GM23248 (cell line): ENCODE results near the gene CILP. TPM values are rescaled to one million over a fixed set of nuclear protein-coding genes. Genes with fewer than 3 reads are reported as not detected.

ENCODE experiments used
- DNase-seq: peaks from one replicate; pipeline ENCODE4 v3.0.0-alpha.2; 2015
- H2AFZ ChIP-seq: fragments of 200-600 bp; sonication (generic); 2 replicates; pipeline ENCODE4 v1.6.1; 2016; ENCODE audit warnings: antibody characterized with exemption
- H3F3A ChIP-seq: fragments of 200-600 bp; sonication (generic); 2 replicates; pipeline ENCODE4 v1.6.1; 2016; ENCODE audit warnings: mild to moderate bottlenecking, antibody characterized with exemption, mixed run types; ENCODE audit not compliant: insufficient read depth
- H3K27ac ChIP-seq: fragments of 200-600 bp; sonication (generic); 2 replicates; pipeline ENCODE4 v1.5.1; 2016; ENCODE audit warnings: mild to moderate bottlenecking
- H3K27me3 ChIP-seq: fragments of 200-600 bp; sonication (generic); replicated peaks from 2 replicates; pipeline ENCODE4 v1.6.1; 2016; ENCODE audit warnings: mild to moderate bottlenecking; ENCODE audit not compliant: insufficient read depth
- H3K36me3 ChIP-seq: fragments of 200-600 bp; sonication (generic); 2 replicates; pipeline ENCODE4 v1.6.1; 2016; ENCODE audit warnings: low read depth, mild to moderate bottlenecking
- H3K4me1 ChIP-seq: fragments of 200-600 bp; sonication (generic); 2 replicates; pipeline ENCODE4 v1.6.1; 2016; ENCODE audit warnings: mild to moderate bottlenecking; ENCODE audit not compliant: insufficient read depth
- H3K4me2 ChIP-seq: fragments of 200-600 bp; sonication (generic); one replicate; pipeline ENCODE4 v1.6.1; 2016; ENCODE audit warnings: mild to moderate bottlenecking; ENCODE audit not compliant: unreplicated experiment
- H3K4me3 ChIP-seq: fragments of 200-600 bp; sonication (generic); 2 replicates; pipeline ENCODE4 v1.5.1; 2016; ENCODE audit warnings: mild to moderate bottlenecking
- H3K79me2 ChIP-seq: fragments of 200-600 bp; sonication (generic); 2 replicates; pipeline ENCODE4 v1.6.1; 2016; ENCODE audit warnings: mild to moderate bottlenecking; ENCODE audit not compliant: insufficient read depth
- H3K9ac ChIP-seq: fragments of 200-600 bp; sonication (generic); 2 replicates; pipeline ENCODE4 v1.6.1; 2016; ENCODE audit warnings: mild to moderate bottlenecking
- H3K9me2 ChIP-seq: fragments of 200-600 bp; sonication (generic); 2 replicates; pipeline ENCODE4 v1.6.1; 2016; ENCODE audit warnings: mixed run types, mild to moderate bottlenecking, moderate library complexity; ENCODE audit not compliant: insufficient read depth
- H3K9me3 ChIP-seq: fragments of 200-600 bp; sonication (generic); one replicate; pipeline ENCODE4 v1.6.1; 2017; ENCODE audit warnings: low read depth
- H4K20me1 ChIP-seq: fragments of 200-600 bp; sonication (generic); 2 replicates; pipeline ENCODE4 v1.6.0; 2016; ENCODE audit not compliant: insufficient read depth
- EZH2 ChIP-seq: fragments of 200-600 bp; sonication (generic); IDR thresholded peaks from 2 replicates; pipeline ENCODE4 v1.6.1; 2018; ENCODE audit warnings: antibody characterized with exemption, mild to moderate bottlenecking; ENCODE audit not compliant: insufficient read depth, poor library complexity, severe bottlenecking
- EZH2phosphoT487 ChIP-seq: fragments of 200-600 bp; sonication (generic); IDR thresholded peaks from 2 replicates; pipeline ENCODE4 v1.6.1; 2018; ENCODE audit warnings: antibody characterized with exemption, moderate library complexity, mild to moderate bottlenecking, low read depth; ENCODE audit not compliant: insufficient read depth
- WGBS, 2 experiments: methylation state at CpG; one replicate each; pipeline ENCODE4 v1.1.6; 2015 to 2017; ENCODE audit warnings: low lambda C conversion rate in 2 of 2, low coverage in 1 of 2; ENCODE audit errors: missing lambda C conversion rate in 2 of 2; 5-methylcytosine and 5-hydroxymethylcytosine counted together
- in situ Hi-C: fragments of 300-500 bp; cut with MboI; formaldehyde crosslinking; loops from 2 replicates; pipeline ENCODE4 v1.15.0; 2020
- polyA plus RNA-seq: library from polyadenylated mRNA; unstranded; fragments of >200 nt; fragmentation: Nextera tagmentation; extraction: Ambion mirVana; gene quantifications from 2 replicates; pipeline ENCODE4 v1.2.1, GENCODE V29; 2016
- total RNA-seq: library from RNA; depleted of rRNA; stranded (reverse); fragments of >200 nt; shearing (Covaris generic); gene quantifications from 2 replicates; pipeline ENCODE4 v1.2.3, GENCODE V29; 2014

The CILP gene
- total and polyA plus RNA-seq, 2 experiments from 2014 or later: 0.09 to 0.11 TPM

DNA sequence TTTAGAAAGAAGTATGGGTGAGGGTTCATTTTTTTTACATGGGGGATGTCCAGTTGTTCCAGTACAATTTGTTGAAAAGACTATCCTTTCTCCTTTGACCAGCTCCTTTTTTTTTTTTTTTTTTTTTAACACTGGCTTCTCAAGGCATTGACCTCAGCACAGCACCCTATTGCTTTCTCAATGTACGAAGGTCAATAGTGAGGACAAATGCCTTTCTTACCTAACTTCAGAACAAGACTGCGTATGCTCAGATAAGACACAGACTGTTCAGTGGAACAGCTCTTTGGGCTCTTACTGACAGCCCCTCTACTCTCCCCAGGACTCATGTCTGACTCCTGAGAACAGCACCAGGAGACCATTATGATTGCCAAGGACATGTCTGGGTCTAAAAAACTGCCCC lies 10.4 kb upstream of the CILP start:
- no peak overlapping the region for H3K4me3 ChIP-seq
- H3K27me3 ChIP-seq: no peaks in the 10 kb centered on the region
- DNase-seq: no peak
- H3K79me2 ChIP-seq: no peaks in the 10 kb centered on the region
- no peak overlapping the region for H3K4me2 ChIP-seq
- no peaks in the 10 kb centered on the region for H3K4me1 ChIP-seq
- no peak overlapping the region for H2AFZ ChIP-seq
- H3K27ac ChIP-seq: no peak overlapping the region
- H3K9me2 ChIP-seq: no peaks in the 10 kb centered on the region
- 82 to 89% methylated on average over 2 of the region's 2 CpGs for WGBS, 2 experiments
- no peaks in the 10 kb centered on the region for H3K9me3 ChIP-seq
- in situ Hi-C loops: no loop called here
- no peaks in the 10 kb centered on the region for H4K20me1 ChIP-seq
- no peak for TF ChIP-seq EZH2phosphoT487
- TF ChIP-seq EZH2: no peak
- H3K36me3 ChIP-seq: no peaks in the 10 kb centered on the region
- no peak overlapping the region for H3K9ac ChIP-seq
- no peaks in the 10 kb centered on the region for H3F3A ChIP-seq

DNA sequence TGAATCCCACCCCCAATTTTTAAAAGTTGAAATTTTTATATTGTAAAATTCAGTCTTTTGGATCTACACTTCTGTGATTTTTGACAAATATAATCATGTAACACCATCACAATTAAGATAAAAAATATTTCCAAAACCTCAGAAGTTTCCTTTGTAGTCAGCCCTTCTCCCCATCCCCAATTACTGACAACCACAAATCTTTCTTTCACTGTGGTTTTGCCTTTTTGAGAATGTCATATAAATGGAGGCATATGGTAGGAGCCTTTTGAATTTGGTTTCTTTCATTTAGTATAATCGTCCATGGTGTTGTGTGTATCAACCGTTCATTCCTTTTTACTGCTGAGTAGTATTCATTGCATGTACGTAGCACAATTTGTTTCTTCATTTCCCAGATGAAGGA lies 7.9 kb upstream of the CILP start:
- TF ChIP-seq EZH2 (no peak), EZH2phosphoT487 (no peak)
- Histone ChIP-seq H3K4me3 (no peak overlapping the region), H3K79me2 (no peaks in the 10 kb centered on the region), H3K27ac (no peak overlapping the region), H3K9ac (no peak overlapping the region), H2AFZ (no peak overlapping the region), H3K4me2 (no peak overlapping the region), H3K4me1 (no peaks in the 10 kb centered on the region), H3K27me3 (no peaks in the 10 kb centered on the region), H3K36me3 (no peaks in the 10 kb centered on the region), H3F3A (no peaks in the 10 kb centered on the region), H3K9me3 (no peaks in the 10 kb centered on the region), H4K20me1 (no peaks in the 10 kb centered on the region), H3K9me2 (no peaks in the 10 kb centered on the region)
- WGBS, 2 experiments: 90 to 93% methylated on average over 3 of the region's 3 CpGs
- no peak for DNase-seq
- in situ Hi-C loops: no loop called here

DNA sequence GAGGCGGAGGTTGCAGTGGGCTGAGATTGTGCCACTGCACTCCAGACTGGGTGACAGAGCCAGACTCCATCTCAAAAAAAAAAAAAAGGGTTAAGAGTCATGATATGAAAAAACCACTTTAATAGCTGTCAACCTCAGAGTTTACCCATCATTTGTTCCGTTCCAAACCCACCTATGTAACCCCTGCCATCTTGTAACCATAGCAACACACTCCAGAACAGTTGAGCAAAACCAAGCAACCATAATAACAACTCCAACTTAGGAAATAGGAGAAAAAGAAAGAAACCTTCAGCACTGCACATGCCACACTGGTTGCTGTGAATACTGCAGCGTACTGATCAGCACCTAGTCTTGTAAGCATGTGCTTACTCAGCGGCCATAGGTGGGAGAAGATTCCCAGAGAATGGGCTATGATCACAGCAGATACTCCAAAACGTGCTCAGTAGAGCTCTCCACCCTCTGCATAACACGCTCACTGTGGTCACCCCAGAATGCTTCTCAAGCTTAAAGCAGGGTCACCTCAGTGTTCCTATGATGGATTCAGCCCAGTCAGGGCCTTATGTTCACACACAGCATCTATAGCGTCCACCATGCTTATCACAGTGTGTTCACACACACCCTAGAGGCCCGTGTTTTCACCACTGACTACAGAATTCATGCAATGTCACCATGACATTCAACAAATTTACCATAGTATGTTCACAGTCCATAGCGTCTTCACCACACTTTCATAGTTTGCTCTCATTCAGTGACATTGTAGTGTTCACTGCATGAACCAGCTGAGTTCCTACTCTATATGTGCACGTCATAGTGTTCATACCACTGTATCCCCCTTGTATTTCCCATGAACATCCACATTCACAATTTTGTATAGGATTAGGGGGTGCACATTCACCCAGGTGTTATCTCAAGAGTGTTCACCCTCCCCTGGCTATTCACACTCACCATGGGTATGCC lies 6.5 kb upstream of the CILP start:
- WGBS, 2 experiments: 48 to 49% methylated on average over 9 to 10 of the region's 10 CpGs
- no peaks in the 10 kb centered on the region for H3K36me3 ChIP-seq
- no peaks in the 10 kb centered on the region for H3K27me3 ChIP-seq
- no peaks in the 10 kb centered on the region for H4K20me1 ChIP-seq
- H2AFZ ChIP-seq: no peak overlapping the region
- TF ChIP-seq EZH2: no peak
- no peak for TF ChIP-seq EZH2phosphoT487
- no peak overlapping the region for H3K27ac ChIP-seq
- H3K4me1 ChIP-seq: no peaks in the 10 kb centered on the region
- no peaks in the 10 kb centered on the region for H3K9me3 ChIP-seq
- no peak overlapping the region for H3K4me3 ChIP-seq
- no peak for DNase-seq
- H3F3A ChIP-seq: no peaks in the 10 kb centered on the region
- in situ Hi-C loops: no loop called here
- H3K9me2 ChIP-seq: no peaks in the 10 kb centered on the region
- no peaks in the 10 kb centered on the region for H3K79me2 ChIP-seq
- no peak overlapping the region for H3K4me2 ChIP-seq
- no peak overlapping the region for H3K9ac ChIP-seq

DNA sequence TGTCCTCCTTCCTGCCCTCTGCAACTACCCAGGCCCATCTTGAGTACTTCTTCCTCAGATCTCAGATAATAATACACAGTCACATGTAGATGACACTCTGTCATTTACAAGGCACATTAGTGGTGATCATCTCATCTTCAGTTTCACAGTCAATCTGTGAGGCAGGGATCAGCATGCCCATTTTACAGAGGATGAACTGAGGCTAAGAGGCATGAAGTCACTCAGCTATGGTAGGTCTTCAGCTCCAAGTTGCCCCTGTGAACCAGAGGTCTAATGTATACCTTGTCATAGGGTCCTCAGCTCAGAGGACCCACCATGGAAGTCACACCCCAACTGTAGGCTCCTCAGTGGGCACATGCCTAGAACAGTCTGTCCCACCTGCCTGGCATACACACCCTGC lies 4.2 kb upstream of the CILP start:
- Histone ChIP-seq H2AFZ (no peak overlapping the region), H3K9me3 (no peaks in the 10 kb centered on the region), H3K9ac (no peak overlapping the region), H4K20me1 (no peaks in the 10 kb centered on the region), H3K36me3 (no peaks in the 10 kb centered on the region), H3K9me2 (no peaks in the 10 kb centered on the region), H3K27ac (no peak overlapping the region), H3K79me2 (no peaks in the 10 kb centered on the region), H3K4me1 (no peaks in the 10 kb centered on the region), H3K4me2 (no peak overlapping the region), H3K4me3 (no peak overlapping the region), H3K27me3 (no peaks in the 10 kb centered on the region), H3F3A (no peaks in the 10 kb centered on the region)
- DNase-seq: no peak
- TF ChIP-seq EZH2: no peak
- no peak for TF ChIP-seq EZH2phosphoT487
- in situ Hi-C loops: no loop called here
